Large intestine (tissue), 3 donors: ENCODE data around the gene SLX4IP. TPM values are rescaled to one million over a fixed set of nuclear protein-coding genes. Genes with fewer than 3 reads are reported as not detected.

Source experiments
- DNase-seq, 2 donors: peaks; one replicate each; pipeline versions ENCODE4 v3.0.0 to v3.0.0-alpha.2; 2013
- H3K27ac ChIP-seq: one replicate; pipeline ENCODE4 v1.5.1; 2013; ENCODE audit warnings: low read length
- H3K27me3 ChIP-seq: 2 replicates; pipeline ENCODE4 v1.6.1; 2013; ENCODE audit warnings: low read length; ENCODE audit not compliant: control insufficient read depth, insufficient read depth
- H3K36me3 ChIP-seq: 2 replicates; pipeline ENCODE4 v1.6.1; 2013; ENCODE audit warnings: low read length; ENCODE audit not compliant: control insufficient read depth, insufficient read depth
- H3K4me1 ChIP-seq: one replicate; pipeline ENCODE4 v1.6.1; 2013; ENCODE audit warnings: low read length; ENCODE audit not compliant: control insufficient read depth, insufficient read depth
- H3K4me3 ChIP-seq: one replicate; pipeline ENCODE4 v1.5.1; 2013; ENCODE audit warnings: low read length
- H3K9me3 ChIP-seq: one replicate; pipeline ENCODE4 v1.6.1; 2013; ENCODE audit warnings: mild to moderate bottlenecking, low read depth, low read length, moderate library complexity; ENCODE audit not compliant: control insufficient read depth
- WGBS: methylation state at CpG from one replicate; pipeline ENCODE4 v1.1.5; 2013; ENCODE audit warnings: low lambda C conversion rate; ENCODE audit not compliant: insufficient coverage; 5-methylcytosine and 5-hydroxymethylcytosine counted together
- polyA plus RNA-seq: library from polyadenylated mRNA; unstranded; fragments of 120-200 nt; gene quantifications from one replicate; pipeline ENCODE4 v1.2.1, GENCODE V29; 2013

SLX4IP gene
- polyA plus RNA-seq, 1 donor = 7.2 TPM

GRCh38 chr20:10478930-10479329 is 43.8 kb downstream of the SLX4IP start:
- no CpG with 5 or more reads among the region's 4 CpGs for WGBS
- H3K4me1 ChIP-seq = no peaks in the 10 kb centered on the region
- H3K36me3 ChIP-seq = no peaks in the 10 kb centered on the region
- H3K9me3 ChIP-seq = no peaks in the 10 kb centered on the region
- H3K27ac ChIP-seq = no peak overlapping the region
- no peak overlapping the region for H3K4me3 ChIP-seq
- DNase-seq = no peak
- no peaks in the 10 kb centered on the region for H3K27me3 ChIP-seq

DNA sequence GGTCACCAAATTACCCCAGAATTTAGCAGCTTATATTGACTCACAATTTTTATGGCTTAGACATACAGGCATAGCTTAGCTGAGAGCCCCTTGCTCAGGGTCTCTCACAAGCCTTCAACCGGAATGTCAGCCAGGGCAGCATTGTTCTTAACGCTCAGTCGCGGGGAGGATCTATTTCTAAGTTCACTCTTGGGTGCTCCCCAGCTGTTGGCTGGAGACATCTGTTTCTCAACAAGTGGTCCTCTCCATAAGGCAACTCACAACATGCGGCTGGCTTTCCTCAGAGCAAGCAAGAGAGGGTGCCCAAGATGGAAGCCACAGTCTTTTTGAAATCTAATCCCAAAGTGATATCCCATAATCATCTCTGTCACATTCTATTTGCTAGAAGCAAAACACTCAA is 46.6 kb downstream of the SLX4IP start:
- no peaks in the 10 kb centered on the region for H3K4me1 ChIP-seq
- no peak overlapping the region for H3K27ac ChIP-seq
- no CpG with 5 or more reads among the region's 5 CpGs for WGBS
- H3K27me3 ChIP-seq = no peaks in the 10 kb centered on the region
- H3K4me3 ChIP-seq = no peak overlapping the region
- no peaks in the 10 kb centered on the region for H3K36me3 ChIP-seq
- H3K9me3 ChIP-seq = no peaks in the 10 kb centered on the region
- no peak for DNase-seq

DNA sequence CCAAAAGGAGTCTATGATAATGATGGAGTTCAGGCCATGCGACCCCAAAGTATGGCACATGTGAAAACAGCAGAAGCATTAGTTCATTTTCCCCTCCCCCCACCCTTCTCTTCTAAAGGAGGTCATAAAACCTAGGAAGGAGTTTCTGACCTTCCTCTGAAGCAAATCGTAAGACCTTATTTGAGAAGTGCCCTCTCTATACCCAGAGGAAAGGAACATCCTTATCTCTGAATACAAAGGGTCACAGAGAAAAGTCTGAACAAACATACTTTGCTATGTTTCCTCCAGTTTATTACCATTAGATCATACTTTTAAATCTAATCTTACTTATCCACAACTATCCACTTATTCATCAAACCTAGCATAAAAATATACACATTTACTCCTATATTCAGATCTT is 48.6 kb downstream of the SLX4IP start:
- no peaks in the 10 kb centered on the region for H3K27me3 ChIP-seq

GRCh38 chr20:10487142-10488136 is 52.3 kb downstream of the SLX4IP start:
- Histone ChIP-seq H3K4me1 (no peaks in the 10 kb centered on the region), H3K36me3 (no peaks in the 10 kb centered on the region), H3K9me3 (no peaks in the 10 kb centered on the region), H3K27me3 (no peaks in the 10 kb centered on the region), H3K4me3 (no peak overlapping the region), H3K27ac (no peak overlapping the region)
- WGBS = no CpG with 5 or more reads among the region's 7 CpGs
- DNase-seq = no peak

More for the DNA sequence above, 48.6 kb downstream of the SLX4IP start:
- Histone ChIP-seq H3K9me3 (no peaks in the 10 kb centered on the region), H3K27ac (no peak overlapping the region), H3K36me3 (no peaks in the 10 kb centered on the region), H3K4me3 (no peak overlapping the region), H3K4me1 (no peaks in the 10 kb centered on the region)
- DNase-seq = no peak
- no CpG with 5 or more reads among the region's 2 CpGs for WGBS

DNA sequence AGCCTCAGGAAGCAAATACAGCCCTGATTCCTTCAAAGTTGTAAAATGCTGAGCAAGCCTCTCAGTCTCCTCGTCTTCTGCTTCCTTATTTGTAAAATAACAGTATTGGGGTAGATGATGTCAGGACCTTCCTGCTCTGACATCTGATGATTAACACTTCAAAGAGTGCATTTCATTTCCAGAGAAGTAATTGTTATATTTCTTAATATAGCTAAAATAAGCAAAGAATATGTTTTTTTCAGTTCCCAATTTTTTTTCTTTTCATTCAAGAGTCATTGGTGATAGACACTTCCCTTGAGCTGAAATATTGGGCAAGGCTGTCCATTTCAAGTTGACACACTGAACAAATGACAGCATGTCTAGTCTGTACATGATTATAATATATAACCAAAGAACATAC is 53.4 kb downstream of the SLX4IP start:
- Histone ChIP-seq H3K4me3 (no peak overlapping the region), H3K36me3 (no peaks in the 10 kb centered on the region), H3K27me3 (no peaks in the 10 kb centered on the region), H3K4me1 (no peaks in the 10 kb centered on the region), H3K9me3 (no peaks in the 10 kb centered on the region), H3K27ac (no peak overlapping the region)
- WGBS = no CpG with 5 or more reads among the region's 1 CpG
- DNase-seq = no peak

DNA sequence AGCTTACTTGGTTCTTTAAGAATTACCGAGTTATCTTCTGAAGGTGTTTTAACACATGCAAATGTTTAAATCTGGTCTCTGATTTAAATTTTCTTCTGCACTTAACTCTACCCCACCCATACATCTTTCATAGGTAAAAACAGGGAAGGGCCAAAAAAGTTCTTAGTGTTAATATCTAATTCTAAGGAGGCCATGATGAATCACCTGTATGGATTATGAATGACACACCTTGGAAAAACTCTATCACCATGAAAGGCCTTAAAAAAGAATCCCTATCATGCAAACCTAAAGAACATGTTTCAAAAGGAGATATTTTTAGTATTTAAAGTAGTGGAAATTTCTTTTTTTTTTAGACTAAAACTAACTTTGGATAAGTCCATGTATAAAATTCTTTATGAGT is 54.7 kb downstream of the SLX4IP start:
- WGBS = no CpG with 5 or more reads among the region's 1 CpG
- no peak for DNase-seq
- Histone ChIP-seq H3K9me3 (no peaks in the 10 kb centered on the region), H3K36me3 (no peaks in the 10 kb centered on the region), H3K4me3 (no peak overlapping the region), H3K4me1 (no peaks in the 10 kb centered on the region), H3K27ac (no peak overlapping the region), H3K27me3 (no peaks in the 10 kb centered on the region)

DNA sequence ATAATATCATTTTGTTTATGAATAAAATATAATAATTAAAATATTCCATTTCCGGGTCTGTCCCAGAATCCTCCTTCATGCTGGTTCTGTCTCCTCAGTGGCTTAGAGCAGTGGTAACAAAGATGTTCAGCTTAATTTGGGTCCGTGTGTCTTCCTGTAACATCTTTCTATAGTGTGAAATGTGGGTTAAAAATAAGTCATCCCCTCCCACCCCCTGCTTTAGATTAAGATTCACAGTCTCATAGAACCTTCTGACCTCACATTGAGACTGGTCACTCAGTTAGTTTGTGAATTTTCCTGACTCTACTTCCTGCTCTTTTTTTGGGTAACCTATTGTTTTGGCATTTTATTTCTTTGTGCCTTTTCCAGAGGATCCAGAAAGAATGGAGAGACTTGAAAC is 55.2 kb downstream of the SLX4IP start:
- DNase-seq = no peak
- no peaks in the 10 kb centered on the region for H3K9me3 ChIP-seq
- no peak overlapping the region for H3K4me3 ChIP-seq
- H3K4me1 ChIP-seq = no peaks in the 10 kb centered on the region
- H3K36me3 ChIP-seq = no peaks in the 10 kb centered on the region
- no CpG with 5 or more reads among the region's 2 CpGs for WGBS
- H3K27me3 ChIP-seq = no peaks in the 10 kb centered on the region
- H3K27ac ChIP-seq = no peak overlapping the region

- no peak overlapping the region for H3K4me3 ChIP-seq
- no CpG with 5 or more reads among the region's 1 CpG for WGBS
- H3K9me3 ChIP-seq = no peaks in the 10 kb centered on the region
- no peak overlapping the region for H3K27ac ChIP-seq
- no peaks in the 10 kb centered on the region for H3K27me3 ChIP-seq
- DNase-seq = no peak
- H3K36me3 ChIP-seq = no peaks in the 10 kb centered on the region
- H3K4me1 ChIP-seq = no peaks in the 10 kb centered on the region
Observed at GRCh38 chr20:10490706-10491105, 55.6 kb downstream of the SLX4IP start.

GRCh38 chr20:10492065-10492464 is 57.0 kb downstream of the SLX4IP start:
- H3K27ac ChIP-seq = no peak overlapping the region
- no peaks in the 10 kb centered on the region for H3K27me3 ChIP-seq
- WGBS = no CpG with 5 or more reads among the region's 2 CpGs
- no peak for DNase-seq
- H3K4me1 ChIP-seq = no peaks in the 10 kb centered on the region
- no peak overlapping the region for H3K4me3 ChIP-seq
- H3K36me3 ChIP-seq = no peaks in the 10 kb centered on the region
- H3K9me3 ChIP-seq = no peaks in the 10 kb centered on the region

GRCh38 chr20:10492844-10493243 is 57.7 kb downstream of the SLX4IP start:
- Histone ChIP-seq H3K36me3 (no peaks in the 10 kb centered on the region), H3K27ac (no peak overlapping the region), H3K4me1 (no peaks in the 10 kb centered on the region), H3K9me3 (no peaks in the 10 kb centered on the region), H3K4me3 (no peak overlapping the region), H3K27me3 (no peaks in the 10 kb centered on the region)
- WGBS = 100% methylated on average over 1 of the region's 2 CpGs
- no peak for DNase-seq

DNA sequence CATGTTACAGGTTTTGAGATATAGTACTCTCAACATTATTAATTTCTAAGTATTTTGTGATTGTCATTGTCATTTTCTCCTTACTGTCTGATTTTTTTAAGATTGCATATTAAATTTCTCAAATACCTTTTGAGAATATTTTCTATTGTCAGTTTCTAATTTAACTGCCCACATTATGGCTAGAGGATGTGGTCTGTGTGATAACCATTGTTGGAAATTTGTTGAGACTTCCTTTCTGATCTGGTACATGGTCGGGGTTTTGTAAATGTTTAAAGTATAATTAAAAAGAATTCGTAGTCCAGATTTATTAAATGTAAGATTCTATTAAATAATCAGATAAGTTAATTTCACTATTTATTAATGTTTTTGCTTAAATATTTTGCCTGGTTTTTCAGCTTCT is 60.1 kb downstream of the SLX4IP start:
- no peak for DNase-seq
- Histone ChIP-seq H3K36me3 (no peaks in the 10 kb centered on the region), H3K27me3 (no peaks in the 10 kb centered on the region), H3K4me3 (no peak overlapping the region), H3K9me3 (no peaks in the 10 kb centered on the region), H3K4me1 (no peaks in the 10 kb centered on the region), H3K27ac (no peak overlapping the region)
- no CpG with 5 or more reads among the region's 2 CpGs for WGBS
